Prostate gland (tissue), 2 donors: ENCODE measurements around the gene SHISAL1.

Experiments
- POLR2A ChIP-seq: fragments of 450-650 bp; IDR thresholded peaks from one replicate; pipeline ENCODE4 v1.6.1; 2016; ENCODE audit warnings: antibody characterized with exemption, mild to moderate bottlenecking
- POLR2AphosphoS5 ChIP-seq: sonication (generic); formaldehyde crosslinking; IDR thresholded peaks from one replicate; pipeline ENCODE4 v1.6.1; 2017; ENCODE audit warnings: antibody characterized with exemption
- TF ChIP-seq, protein P1 (sequence below), 4 experiments: fragments of 200-600 bp in 2 of 4; fragments of 450-650 bp in 2 of 4; sonication (generic) in 2 of 4; IDR thresholded peaks; 1 replicate in 3 of 4; 2 replicates in 1 of 4; pipeline ENCODE4 v1.5.1; 2016 to 2019; ENCODE audit warnings: antibody characterized with exemption in 4 of 4, mild to moderate bottlenecking in 2 of 4, moderate library complexity in 2 of 4

DNA sequence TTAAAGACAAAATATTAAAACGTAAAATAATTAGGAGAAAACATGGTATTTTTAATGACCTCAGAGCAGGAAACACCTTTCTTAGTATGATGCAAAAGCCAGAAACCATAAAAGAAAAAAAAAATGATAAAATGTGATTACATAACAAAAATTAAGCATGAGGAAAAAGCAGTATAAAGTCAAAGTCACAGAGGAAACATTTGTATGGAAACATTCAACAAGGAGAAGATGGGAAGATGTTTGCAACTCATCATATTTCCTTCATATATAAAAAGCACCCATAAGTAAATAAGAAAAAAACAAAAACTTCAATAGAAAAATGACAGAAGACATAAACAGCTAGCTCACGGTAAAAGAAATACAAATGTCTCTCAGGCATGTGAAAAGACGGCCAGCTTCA lies 17.3 kb downstream of the SHISAL1 start:
- TF ChIP-seq, protein P1, sequence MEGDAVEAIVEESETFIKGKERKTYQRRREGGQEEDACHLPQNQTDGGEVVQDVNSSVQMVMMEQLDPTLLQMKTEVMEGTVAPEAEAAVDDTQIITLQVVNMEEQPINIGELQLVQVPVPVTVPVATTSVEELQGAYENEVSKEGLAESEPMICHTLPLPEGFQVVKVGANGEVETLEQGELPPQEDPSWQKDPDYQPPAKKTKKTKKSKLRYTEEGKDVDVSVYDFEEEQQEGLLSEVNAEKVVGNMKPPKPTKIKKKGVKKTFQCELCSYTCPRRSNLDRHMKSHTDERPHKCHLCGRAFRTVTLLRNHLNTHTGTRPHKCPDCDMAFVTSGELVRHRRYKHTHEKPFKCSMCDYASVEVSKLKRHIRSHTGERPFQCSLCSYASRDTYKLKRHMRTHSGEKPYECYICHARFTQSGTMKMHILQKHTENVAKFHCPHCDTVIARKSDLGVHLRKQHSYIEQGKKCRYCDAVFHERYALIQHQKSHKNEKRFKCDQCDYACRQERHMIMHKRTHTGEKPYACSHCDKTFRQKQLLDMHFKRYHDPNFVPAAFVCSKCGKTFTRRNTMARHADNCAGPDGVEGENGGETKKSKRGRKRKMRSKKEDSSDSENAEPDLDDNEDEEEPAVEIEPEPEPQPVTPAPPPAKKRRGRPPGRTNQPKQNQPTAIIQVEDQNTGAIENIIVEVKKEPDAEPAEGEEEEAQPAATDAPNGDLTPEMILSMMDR (IDR thresholded peaks at IDR 0.05) = no peak
- TF ChIP-seq POLR2A = no peak
- no peak for TF ChIP-seq POLR2AphosphoS5
